HG03280 (cell line): ENCODE measurements around the gene ABCA10.
"Not testable (repeated sequence)": the region's sequence is repeated elsewhere in the genome, so short reads cannot be mapped to it uniquely, and the experiment has no call there.

ENCODE experiments used
- ATAC-seq: cut with Tn5 transposase; IDR thresholded peaks from one replicate; pipeline ENCODE4 v1.9.1; 2021; ENCODE audit warnings: mild to moderate bottlenecking, moderate library complexity; ENCODE audit not compliant: unreplicated experiment

Gene ABCA10

DNA sequence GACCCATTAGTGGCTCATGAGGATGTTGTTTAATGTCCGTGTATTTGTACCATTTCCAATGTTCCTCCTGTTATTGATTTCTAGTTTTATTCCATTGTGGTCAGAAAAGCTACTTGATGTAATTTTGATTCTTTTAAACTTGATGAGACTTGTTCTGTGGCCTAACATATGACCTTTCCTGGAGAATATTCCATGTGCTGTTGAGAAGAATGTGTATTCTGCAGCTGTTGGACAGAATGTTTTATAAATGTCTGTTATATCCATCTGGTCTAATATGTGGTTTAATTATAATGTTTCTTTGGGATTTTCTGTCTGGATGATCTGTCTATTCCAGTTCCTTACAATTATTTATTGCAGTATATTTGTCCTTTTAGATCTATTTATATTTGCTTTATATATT is 2.9 kb upstream of the ABCA10 start:
- ATAC-seq: no peak

DNA sequence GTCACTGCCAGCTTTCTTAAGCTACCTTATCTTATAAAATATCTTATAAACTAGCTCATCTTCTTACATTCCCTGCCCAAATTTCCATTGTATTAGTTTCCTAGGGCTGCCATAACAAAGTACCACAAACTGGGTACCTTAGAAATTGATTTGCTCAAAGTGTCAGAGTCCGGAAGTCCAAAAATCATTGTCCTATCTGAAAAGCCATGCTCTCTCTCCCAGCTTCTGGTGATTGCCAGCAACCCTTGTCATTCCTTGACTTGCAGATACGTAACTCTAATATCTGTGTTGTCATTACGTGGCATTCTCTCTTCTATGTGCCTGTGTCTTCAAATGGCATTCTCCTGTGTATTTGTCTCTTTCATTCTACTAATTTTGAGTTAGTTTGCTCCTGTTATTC is 2.3 kb upstream of the ABCA10 start:
- no peak for ATAC-seq

DNA sequence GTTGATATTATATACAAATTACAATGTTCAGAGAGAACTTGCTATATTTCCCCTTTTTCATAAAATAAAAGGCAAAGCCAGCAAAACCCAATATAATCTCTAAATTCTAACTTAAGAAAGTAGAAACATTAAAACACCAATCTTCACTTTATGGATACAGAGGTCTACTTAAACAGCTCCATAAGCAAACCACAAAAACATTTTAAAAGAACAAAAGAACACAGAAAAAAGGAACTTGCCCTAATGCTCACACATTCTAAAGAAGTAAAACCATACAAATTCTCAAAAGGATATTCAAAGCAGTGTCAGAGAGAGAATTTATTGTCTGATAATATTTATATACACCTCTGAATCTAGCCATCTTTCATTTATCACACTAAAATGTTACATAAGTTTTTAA is 606 bp downstream of the ABCA10 start:
- no peak for ATAC-seq

GRCh38 chr17:69227541-69227940 is 1.1 kb downstream of the ABCA10 start:
- ATAC-seq: no peak

DNA sequence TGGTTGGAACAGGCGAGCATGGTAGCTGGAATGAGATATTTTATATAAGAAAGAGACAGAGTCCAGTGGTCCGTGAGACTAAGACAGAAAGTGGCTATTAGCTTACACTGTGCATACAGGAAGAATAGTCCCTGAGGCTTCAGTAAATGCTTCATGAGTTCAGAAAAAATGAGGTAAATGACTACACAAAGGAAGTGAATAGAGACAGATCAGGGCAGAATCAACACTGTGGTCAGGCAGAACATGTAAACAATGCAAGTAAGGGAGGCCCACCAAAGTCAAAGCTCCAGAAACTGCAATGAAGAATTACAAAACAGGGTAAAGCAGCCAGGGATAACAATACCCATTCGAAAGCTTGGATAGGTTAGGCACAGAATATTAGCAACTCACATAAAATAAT is 4.8 kb downstream of the ABCA10 start:
- ATAC-seq: peak; percentile 96

DNA sequence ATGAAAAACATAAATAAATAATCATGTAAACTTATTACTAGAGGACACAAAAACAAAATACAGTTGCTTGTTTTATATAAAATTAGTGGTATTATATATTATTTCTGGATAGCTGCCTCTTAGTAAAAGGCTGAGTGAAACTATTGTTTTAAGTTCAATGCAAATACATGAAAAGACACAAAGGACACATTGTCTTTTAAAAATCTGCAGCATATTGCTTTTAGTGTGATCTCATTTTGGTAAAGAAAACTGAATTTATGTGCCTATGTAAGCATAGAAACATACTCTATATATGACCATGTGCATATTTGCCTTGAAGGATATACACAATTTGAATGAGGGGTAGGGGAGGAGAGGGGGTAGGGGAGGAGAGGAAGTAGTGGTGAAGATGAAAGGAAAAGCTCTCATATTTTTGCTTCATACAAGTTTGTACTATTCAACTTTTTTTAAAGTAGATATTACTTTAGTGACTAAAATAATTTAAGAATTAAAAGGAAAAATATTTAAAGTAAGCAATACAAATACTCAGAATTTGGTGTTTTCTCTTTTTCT is 5.8 kb downstream of the ABCA10 start:
- ATAC-seq: no peak

DNA sequence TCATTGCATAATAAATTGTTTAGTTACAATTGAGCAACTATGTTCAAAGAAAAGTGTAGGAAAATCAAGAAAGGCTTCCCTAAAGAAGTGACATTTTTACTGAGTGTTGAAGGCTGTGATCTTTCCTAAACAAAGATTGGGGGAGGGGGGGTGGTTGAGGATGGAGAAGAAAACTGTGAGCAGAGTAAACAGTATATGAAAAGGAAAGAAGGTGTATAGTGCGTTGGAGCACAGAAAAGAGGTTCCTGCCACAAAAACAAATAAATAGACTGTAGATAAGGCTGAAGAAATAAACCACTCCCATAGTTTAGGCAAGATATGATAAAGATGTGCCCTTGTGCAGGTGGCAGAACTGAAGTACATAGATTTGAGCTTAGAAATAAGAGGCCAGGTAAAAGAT is 8.5 kb downstream of the ABCA10 start:
- ATAC-seq: no peak

DNA sequence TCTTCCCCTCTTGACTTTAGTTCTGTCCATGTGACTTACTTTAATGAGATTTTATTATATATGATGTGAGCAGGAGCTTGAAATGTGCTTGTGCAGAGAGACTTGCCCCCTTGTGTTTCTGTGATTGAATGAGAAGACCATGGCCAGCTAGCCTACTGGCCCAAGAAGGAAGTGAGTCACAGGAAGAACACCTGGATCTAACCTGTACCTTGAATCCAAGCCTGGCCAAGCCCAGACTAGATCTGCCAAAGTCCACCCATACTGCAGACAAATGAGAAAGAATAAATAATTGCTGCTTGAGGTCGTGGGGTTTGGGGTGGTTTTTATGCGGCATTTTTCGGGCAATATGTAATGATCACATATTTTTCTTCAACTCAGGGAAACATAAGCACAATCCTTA is 9.6 kb downstream of the ABCA10 start:
- ATAC-seq: no peak

DNA sequence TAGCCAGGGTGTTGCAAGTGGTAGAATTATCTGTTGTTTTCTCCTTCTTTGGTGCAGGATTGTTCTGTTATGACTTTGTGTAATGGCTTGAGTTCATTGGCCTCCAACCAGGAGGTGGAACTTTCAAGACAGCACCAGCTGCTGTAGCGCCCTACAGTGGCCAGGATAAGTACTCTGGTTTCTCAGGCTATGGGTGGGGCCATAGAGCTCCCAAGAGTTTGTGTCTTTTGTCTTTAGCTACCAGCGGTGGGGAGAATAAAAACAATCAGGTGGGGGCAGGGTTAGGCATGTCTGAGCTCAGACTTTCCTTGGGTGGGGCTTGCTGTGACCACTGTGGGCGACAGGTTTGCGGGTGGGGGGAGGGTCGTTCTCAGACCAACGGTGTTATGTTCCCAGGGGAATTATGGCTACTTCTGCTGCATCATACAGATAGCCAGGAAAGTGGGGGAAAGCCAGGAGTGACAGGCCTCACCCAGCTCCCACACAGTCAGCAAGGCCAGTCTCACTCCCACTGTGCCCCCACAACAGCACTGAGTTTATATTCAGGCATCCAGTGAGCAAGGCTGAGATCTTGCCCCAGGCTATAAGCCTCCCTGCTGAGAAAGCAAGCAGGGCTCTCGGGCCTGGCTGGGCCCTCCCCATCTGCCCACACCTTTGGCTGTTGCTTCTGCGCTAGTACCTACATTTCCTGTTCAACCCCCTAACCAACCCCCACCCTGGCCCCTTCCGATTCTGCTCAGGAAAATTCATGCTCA is 15.4 kb downstream of the ABCA10 start:
- ATAC-seq: no peak

DNA sequence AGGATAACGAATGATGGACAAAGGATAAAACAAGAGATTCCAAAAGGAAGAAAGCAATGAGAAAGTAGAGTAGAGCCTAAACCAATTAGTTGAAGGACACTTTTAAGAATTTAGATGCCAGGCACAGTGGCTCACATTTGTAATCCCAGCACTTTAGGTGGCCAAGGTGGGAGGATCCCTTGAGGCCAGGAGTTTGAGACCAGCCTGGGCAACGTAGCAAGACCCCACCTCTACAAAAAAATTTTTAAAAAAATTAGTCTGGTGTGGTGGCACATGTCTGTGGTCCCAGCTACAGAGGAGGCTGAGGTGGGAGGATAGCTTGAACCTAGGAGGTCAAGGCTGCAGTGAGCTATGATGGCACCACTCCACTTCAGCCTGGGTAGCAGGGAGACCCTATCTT is 20.0 kb downstream of the ABCA10 start:
- ATAC-seq: no peak

- no peak for ATAC-seq
These were observed 21.5 kb downstream of the ABCA10 start for GRCh38 chr17:69207151-69207550.

DNA sequence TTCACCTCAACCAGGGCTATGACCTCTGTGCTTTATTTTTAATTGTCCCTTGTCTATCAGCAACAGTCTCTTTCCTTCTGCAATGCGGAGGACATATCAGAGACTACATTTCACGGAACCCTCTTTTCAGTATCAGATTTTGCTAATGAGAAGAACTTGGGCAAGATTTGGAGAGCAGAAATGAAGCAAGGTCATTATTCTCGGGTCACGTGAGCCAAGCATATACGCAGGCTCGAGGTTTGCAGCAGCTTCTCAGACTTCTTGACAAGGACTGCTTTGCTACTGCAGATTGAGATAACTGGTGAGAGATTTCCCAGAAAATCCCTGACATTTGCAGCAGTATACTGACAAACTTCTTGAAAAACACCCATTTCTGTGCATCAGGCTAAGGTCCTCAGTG is 30.4 kb downstream of the ABCA10 start:
- no peak for ATAC-seq

DNA sequence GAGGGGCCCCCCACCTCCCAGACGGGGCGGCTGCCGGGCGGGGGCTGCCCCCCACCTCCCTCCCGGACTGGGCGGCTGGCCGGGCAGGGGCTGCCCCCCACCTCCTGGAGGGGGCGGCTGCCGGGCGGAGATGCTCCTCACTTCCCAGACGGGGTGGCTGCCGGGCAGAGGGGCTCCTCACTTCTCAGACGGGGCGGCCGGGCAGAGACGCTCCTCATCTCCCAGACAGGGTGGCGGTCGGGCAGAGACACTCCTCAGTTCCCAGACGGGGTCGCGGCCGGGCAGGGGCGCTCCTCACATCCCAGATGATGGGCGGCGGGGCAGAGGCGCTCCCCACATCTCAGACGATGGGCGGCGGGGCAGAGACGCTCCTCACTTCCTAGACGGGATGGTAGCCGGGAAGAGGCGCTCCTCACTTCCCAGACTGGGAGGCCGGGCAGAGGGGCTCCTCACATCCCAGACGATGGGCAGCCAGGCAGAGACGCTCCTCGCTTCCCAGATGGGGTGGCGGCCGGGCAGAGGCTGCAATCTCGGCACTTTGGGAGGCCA is 32.4 kb downstream of the ABCA10 start:
- not testable (repeated sequence) for ATAC-seq

DNA sequence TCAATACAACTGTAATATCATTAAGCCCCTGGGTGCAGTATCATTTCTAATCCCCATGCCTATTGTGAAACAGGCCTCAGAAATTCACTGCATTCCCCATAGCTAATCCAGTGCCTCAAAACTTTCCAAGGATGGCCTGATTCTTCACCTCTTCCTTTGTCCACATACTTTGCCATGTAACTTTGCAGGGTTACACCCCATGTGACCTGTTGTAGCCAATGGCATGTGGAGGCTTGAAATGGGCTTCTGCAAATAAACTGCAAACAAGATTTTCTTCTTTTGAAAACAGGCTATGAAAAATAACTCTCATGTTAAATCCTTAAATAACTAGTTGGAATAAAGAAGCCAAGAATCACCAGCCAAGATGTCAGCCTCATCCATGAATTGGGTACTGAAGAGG is 35.9 kb downstream of the ABCA10 start:
- no peak for ATAC-seq

DNA sequence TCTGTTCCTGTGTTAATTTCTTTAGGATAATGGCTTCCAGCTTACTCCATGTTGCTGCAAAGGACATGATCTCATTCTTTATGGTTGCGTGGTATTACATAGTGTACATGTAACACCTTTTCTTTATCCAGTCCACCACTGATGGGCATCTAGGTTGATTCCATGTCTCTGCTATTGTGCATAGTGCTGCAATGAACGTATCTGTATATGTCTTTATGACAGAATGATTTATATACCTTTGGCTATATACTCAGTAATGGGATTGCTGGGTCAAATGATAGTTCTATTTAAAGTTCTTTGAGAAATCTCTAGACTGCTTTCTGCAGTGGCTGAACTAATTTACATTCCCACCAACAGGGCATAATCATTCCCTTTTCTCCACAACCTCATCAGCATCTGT is 39.8 kb downstream of the ABCA10 start:
- ATAC-seq: no peak

GRCh38 chr17:69188064-69188463 is 40.6 kb downstream of the ABCA10 start:
- no peak for ATAC-seq

DNA sequence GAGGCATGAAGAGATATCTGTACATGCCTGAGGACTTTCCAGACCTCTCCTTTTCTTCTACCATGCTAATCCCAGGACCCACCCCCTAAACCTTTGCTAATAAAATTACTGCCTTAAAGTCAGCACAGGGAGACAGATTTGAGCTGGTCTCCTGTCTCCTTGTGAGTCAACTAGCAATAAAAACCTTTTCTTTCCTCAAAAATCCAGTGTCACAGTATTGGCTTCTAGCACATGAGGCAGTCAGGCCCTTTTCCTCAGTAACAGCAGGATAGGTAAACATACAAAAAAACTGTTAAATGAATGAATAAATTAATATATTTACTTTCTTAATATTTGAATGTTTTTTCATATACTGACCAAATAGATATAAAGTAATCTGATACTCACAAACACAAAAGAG is 41.3 kb downstream of the ABCA10 start:
- no peak for ATAC-seq

DNA sequence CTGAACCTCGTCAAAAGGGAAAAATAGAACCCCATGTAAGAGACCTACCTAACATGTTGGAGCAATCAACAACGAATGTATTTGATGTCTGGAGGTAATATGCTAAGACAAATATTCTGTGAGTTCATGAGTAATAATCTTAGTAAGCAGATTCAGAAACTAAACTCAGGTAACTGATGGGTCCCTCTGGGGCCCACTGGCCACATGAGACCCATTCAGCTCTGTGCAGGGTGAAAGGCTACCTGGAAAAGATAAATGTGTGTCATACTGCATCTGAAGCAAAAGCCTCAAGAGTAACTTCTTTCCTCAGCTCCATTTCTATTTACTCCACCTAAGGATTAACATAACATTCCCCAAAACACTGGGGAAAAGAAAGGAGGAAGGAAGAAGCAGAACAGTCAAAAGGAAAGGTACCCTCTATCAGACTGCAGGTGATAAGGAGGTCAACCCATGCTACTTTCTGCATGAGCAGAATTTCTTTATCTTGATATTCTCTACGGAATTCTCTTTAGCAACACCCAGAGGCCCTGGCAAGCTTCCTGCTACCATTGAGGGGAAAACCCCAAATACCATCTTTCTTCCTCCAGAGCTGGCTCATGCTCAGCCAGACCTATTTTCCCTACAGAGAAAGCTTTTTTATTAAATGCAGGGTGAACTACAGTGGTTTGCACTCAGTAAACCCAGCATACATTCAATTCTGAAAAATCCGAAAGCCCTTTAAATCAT is 49.2 kb downstream of the ABCA10 start:
- ATAC-seq: no peak

GRCh38 chr17:69176457-69176795 is 52.2 kb downstream of the ABCA10 start:
- ATAC-seq: no peak

DNA sequence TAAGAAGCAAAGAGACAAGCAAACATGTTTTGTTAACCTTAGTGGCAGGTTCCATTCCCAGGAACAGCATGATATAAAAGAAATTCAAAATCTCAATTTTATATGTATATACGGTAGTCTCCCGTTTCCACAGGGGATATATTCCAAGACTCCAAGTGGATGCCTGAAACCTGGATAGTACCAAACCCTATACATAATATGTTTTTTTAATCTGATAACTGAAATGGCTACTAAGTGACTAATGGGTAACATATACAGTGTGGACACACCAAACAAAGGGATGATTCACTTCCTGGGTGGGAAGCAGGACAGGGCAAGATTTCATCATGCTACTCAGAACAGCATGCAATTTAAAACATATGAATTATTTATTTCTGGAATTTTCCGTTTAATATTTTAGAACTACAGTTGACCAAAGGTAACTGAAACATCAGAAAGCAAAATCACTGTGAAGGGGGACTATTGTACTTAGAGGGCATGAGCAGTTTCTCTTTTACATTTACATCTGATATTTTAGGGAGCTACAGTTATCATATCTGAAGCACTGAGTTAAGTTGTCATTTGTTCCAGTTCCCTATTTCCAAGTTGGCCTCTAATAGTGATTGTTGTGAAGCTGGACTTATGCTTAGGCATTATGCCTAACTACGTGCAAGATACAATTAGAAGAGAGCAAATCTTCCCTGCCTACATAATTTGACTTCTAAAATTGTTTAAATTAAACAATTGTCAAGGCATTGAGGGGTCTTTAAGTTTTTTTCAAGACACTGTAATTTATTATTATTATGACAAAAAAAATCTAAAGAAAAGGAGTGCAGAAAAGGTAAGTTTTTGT is 52.8 kb downstream of the ABCA10 start:
- ATAC-seq: no peak

DNA sequence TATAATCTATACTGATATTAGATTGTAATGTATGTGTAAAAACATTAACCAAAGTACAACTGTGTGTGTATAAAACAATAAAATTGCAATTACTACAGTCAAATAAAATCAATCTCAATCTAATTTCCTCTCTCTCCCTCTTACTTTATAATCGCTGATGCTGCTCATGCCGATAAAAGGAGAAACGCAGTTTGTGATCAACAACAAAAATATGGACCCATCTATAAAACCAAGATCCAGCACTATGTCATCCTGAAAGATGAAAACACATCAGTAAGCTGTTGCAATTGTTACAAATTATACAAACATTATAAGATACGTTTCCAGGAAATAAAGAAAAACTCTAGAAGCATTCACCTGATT is 53.4 kb downstream of the ABCA10 start:
- ATAC-seq: no peak
